Measurements from ENCODE around the gene PCNP.

- TF ChIP-seq EZH2 (IDR thresholded peaks at IDR 0.05; ENCODE audit: borderline replicate concordance, insufficient read depth, low read depth, low read length, poor library complexity, severe bottlenecking) (no peak), CTCF (IDR thresholded peaks at IDR 0.05) (no peak)
Observed at GRCh38 chr3:101603184-101603583, 29.2 kb downstream of the PCNP start.
